H1 (cell line): ENCODE results near the gene TNRC6A. TPM values are rescaled to one million over a fixed set of nuclear protein-coding genes. Genes with fewer than 3 reads are reported as not detected.
A peak's percentile ranks its signal among the peaks of the same experiment; 100 is the strongest.

Source experiments
- CTCF ChIA-PET: fragments of 300-600 bp; sonication (Branson Sonifier 250); formaldehyde crosslinking; loops from one replicate; lab custom pipeline; 2021; ENCODE audit not compliant: partially characterized antibody; lab: Charles Lee
- POLR2A ChIA-PET: fragments of 300-600 bp; sonication (Branson Sonifier 250); formaldehyde crosslinking; loops from one replicate; lab custom pipeline; 2021; ENCODE audit warnings: inconsistent platforms; ENCODE audit not compliant: partially characterized antibody; lab: Charles Lee
- DNase-seq, 2 experiments: peaks; one replicate each; pipeline versions ENCODE4 v3.0.0 to v3.0.0-alpha.2; 2010 to 2022; ENCODE audit warnings: low spot score in 2 of 2, low read depth in 1 of 2, mixed read lengths in 1 of 2
- FAIRE-seq: peaks from 2 replicates; lab custom pipeline; 2011; peaks lifted over from hg19 to GRCh38; lab: Jason Lieb, UNC
- H2AFZ ChIP-seq: 2 replicates; pipeline ENCODE4 v1.8.1; 2012; ENCODE audit warnings: low read length, inconsistent platforms
- H2AK5ac ChIP-seq: 2 replicates; pipeline ENCODE4 v1.6.1; 2013; ENCODE audit warnings: low read depth, low read length
- H2BK120ac ChIP-seq: replicated peaks from 2 replicates; pipeline ENCODE3; 2013; ENCODE audit warnings: low read depth, low read length, inconsistent platforms
- H2BK12ac ChIP-seq: 2 replicates; pipeline ENCODE4 v1.6.1; 2013; ENCODE audit warnings: low read depth, low read length
- H2BK15ac ChIP-seq: 2 replicates; pipeline ENCODE4 v1.6.1; 2013; ENCODE audit warnings: low read length
- H2BK20ac ChIP-seq: 2 replicates; pipeline ENCODE4 v1.6.1; 2013; ENCODE audit warnings: low read length
- H2BK5ac ChIP-seq: 2 replicates; pipeline ENCODE4 v1.6.1; 2013; ENCODE audit warnings: low read depth, low read length
- H3K14ac ChIP-seq: 2 replicates; pipeline ENCODE4 v1.6.1; 2013; ENCODE audit warnings: inconsistent platforms; ENCODE audit not compliant: insufficient read length
- H3K18ac ChIP-seq: 2 replicates; pipeline ENCODE4 v1.6.1; 2013; ENCODE audit warnings: low read length; ENCODE audit errors: extremely low read depth
- H3K23ac ChIP-seq: 2 replicates; pipeline ENCODE4 v1.6.1; 2013; ENCODE audit warnings: inconsistent platforms; ENCODE audit not compliant: insufficient read length
- H3K23me2 ChIP-seq: 2 replicates; pipeline ENCODE4 v1.6.1; 2013; ENCODE audit warnings: low read depth, low read length
- H3K27ac ChIP-seq: 2 replicates; pipeline ENCODE4 v1.6.1; 2011; ENCODE audit warnings: low read depth, low read length, inconsistent platforms
- H3K27me3 ChIP-seq, 4 experiments: replicated peaks in 1 of 4; 1 replicate in 1 of 4; 2 replicates in 3 of 4; pipeline versions ENCODE4 v1.6.1 to v1.8.1; 2011 to 2013; ENCODE audit warnings: low read length in 3 of 4, mild to moderate bottlenecking in 3 of 4, inconsistent platforms in 2 of 4, mixed read lengths in 2 of 4, moderate library complexity in 1 of 4; ENCODE audit not compliant: control insufficient read depth in 3 of 4, insufficient read depth in 3 of 4; ENCODE audit errors: extremely low read depth in 1 of 4
- H3K36me3 ChIP-seq, 4 experiments: 2 replicates each; pipeline versions ENCODE4 v1.6.1 to v1.8.1; 2011 to 2013; ENCODE audit warnings: mild to moderate bottlenecking in 4 of 4, low read length in 3 of 4, moderate library complexity in 2 of 4, control low read depth in 1 of 4, inconsistent platforms in 1 of 4; ENCODE audit not compliant: insufficient read depth in 4 of 4, control insufficient read depth in 2 of 4
- H3K4ac ChIP-seq: replicated peaks from 2 replicates; pipeline ENCODE3; 2013; ENCODE audit warnings: low read length, low read depth, mixed read lengths, inconsistent platforms; ENCODE audit not compliant: insufficient read length
- H3K4me1 ChIP-seq, 4 experiments: replicated peaks in 1 of 4; 1 replicate in 1 of 4; 2 replicates in 3 of 4; pipeline versions ENCODE4 v1.6.1 to v1.8.1; 2011 to 2013; ENCODE audit warnings: low read length in 3 of 4, inconsistent platforms in 2 of 4, mixed read lengths in 1 of 4; ENCODE audit not compliant: insufficient read depth in 4 of 4, control insufficient read depth in 3 of 4
- H3K4me2 ChIP-seq, 2 experiments: 2 replicates each; pipeline versions ENCODE4 v1.6.1 to v1.8.1; 2011 to 2013; ENCODE audit warnings: low read depth in 2 of 2, low read length in 2 of 2, control low read depth in 1 of 2, inconsistent platforms in 1 of 2, mild to moderate bottlenecking in 1 of 2; ENCODE audit not compliant: insufficient read depth in 1 of 2
- H3K4me3 ChIP-seq, 4 experiments: fragments of 200-600, 300-600 bp in 1 of 4; sonication (generic), shearing (Covaris generic), sonication (Bioruptor Twin) in 1 of 4; 2 replicates each; pipeline versions ENCODE4 v1.5.1 to v1.8.1; 2011 to 2016; ENCODE audit warnings: low read length in 4 of 4, low read depth in 3 of 4, control low read depth in 2 of 4, inconsistent platforms in 2 of 4, mild to moderate bottlenecking in 2 of 4, mixed read lengths in 1 of 4, moderate library complexity in 1 of 4; ENCODE audit not compliant: insufficient read depth in 2 of 4; ENCODE audit errors: extremely low read depth in 1 of 4
- H3K56ac ChIP-seq: replicated peaks from 2 replicates; pipeline ENCODE3; 2013; ENCODE audit warnings: low read depth, mild to moderate bottlenecking, mixed read lengths, low read length, inconsistent platforms; ENCODE audit not compliant: insufficient read length
- H3K79me1 ChIP-seq: 2 replicates; pipeline ENCODE4 v1.6.1; 2013; ENCODE audit warnings: low read depth, low read length, control low read depth
- H3K79me2 ChIP-seq, 2 experiments: 2 replicates each; pipeline versions ENCODE4 v1.6.1 to v1.8.1; 2012 to 2013; ENCODE audit warnings: low read length in 2 of 2, mild to moderate bottlenecking in 2 of 2, inconsistent platforms in 1 of 2; ENCODE audit not compliant: insufficient read depth in 2 of 2, control insufficient read depth in 1 of 2
- H3K9ac ChIP-seq, 4 experiments: replicated peaks in 1 of 4; 1 replicate in 1 of 4; 2 replicates in 3 of 4; pipeline versions ENCODE4 v1.6.1 to v1.8.1; 2011 to 2013; ENCODE audit warnings: low read depth in 3 of 4, low read length in 3 of 4, control low read depth in 2 of 4, mild to moderate bottlenecking in 2 of 4, moderate library complexity in 2 of 4, inconsistent platforms in 1 of 4; ENCODE audit errors: extremely low read depth in 1 of 4
- H3K9me3 ChIP-seq, 2 experiments: 2 replicates each; pipeline versions ENCODE4 v1.6.1 to v1.8.1; 2012 to 2013; ENCODE audit warnings: mild to moderate bottlenecking in 2 of 2, moderate library complexity in 2 of 2, control low read depth in 1 of 2, inconsistent platforms in 1 of 2, low read depth in 1 of 2, low read length in 1 of 2, mixed read lengths in 1 of 2; ENCODE audit not compliant: insufficient read depth in 2 of 2
- H4K20me1 ChIP-seq, 2 experiments: replicated peaks in 1 of 2; 2 replicates each; pipeline versions ENCODE3 to v1.8.1; 2011 to 2013; ENCODE audit warnings: inconsistent platforms in 2 of 2, low read length in 2 of 2, mild to moderate bottlenecking in 1 of 2; ENCODE audit not compliant: insufficient read depth in 2 of 2, control insufficient read depth in 1 of 2
- H4K5ac ChIP-seq: 2 replicates; pipeline ENCODE4 v1.6.1; 2013; ENCODE audit warnings: low read length, low read depth, mixed read lengths, inconsistent platforms; ENCODE audit not compliant: insufficient read length
- H4K8ac ChIP-seq: 2 replicates; pipeline ENCODE4 v1.8.0; 2013; ENCODE audit warnings: mild to moderate bottlenecking, moderate library complexity, low read length, inconsistent platforms; ENCODE audit not compliant: insufficient read depth; ENCODE audit errors: extremely low read depth
- H4K91ac ChIP-seq: replicated peaks from 2 replicates; pipeline ENCODE3; 2013; ENCODE audit warnings: low read length, mixed read lengths, inconsistent platforms; ENCODE audit not compliant: insufficient read length
- CHD1 ChIP-seq: IDR thresholded peaks from 2 replicates; pipeline ENCODE4 v1.6.1; 2012; ENCODE audit warnings: low read depth, low read length, improper control_type of control experiment
- KDM1A ChIP-seq: fragments of 200-600, 300-600 bp; sonication (generic); IDR thresholded peaks from 2 replicates; pipeline ENCODE4 v1.7.1; 2016; ENCODE audit warnings: mild to moderate bottlenecking, low read length, borderline replicate concordance
- KDM5A ChIP-seq: fragments of 200-600 bp; IDR thresholded peaks from 2 replicates; pipeline ENCODE4 v1.7.1; 2012; ENCODE audit warnings: mild to moderate bottlenecking, low read length, inconsistent platforms, mixed read lengths
- POLR2AphosphoS5 ChIP-seq: IDR thresholded peaks from 2 replicates; pipeline ENCODE4 v1.6.1; 2011; ENCODE audit warnings: low read depth, low read length
- RFX5 ChIP-seq: IDR thresholded peaks from 2 replicates; pipeline ENCODE4 v1.6.1; 2011; ENCODE audit warnings: low read depth, low read length, improper control_type of control experiment, borderline replicate concordance
- SIN3A ChIP-seq, 2 experiments: IDR thresholded peaks in 1 of 2; conservative IDR thresholded peaks in 1 of 2; 2 replicates each; pipeline ENCODE4 v1.6.1; 2011 to 2012; ENCODE audit warnings: low read length in 2 of 2, improper control_type of control experiment in 1 of 2, low read depth in 1 of 2, mild to moderate bottlenecking in 1 of 2
- YY1 ChIP-seq: IDR thresholded peaks from 2 replicates; pipeline ENCODE4 v1.6.1; 2011; ENCODE audit warnings: low read depth, mild to moderate bottlenecking, low read length
- WGBS, 2 experiments: shearing (Covaris generic) in 1 of 2; methylation state at CpG; one replicate each; pipeline versions ENCODE4 v1.1.6 to v1.1.7; 2013 to 2015; ENCODE audit warnings: low lambda C conversion rate in 2 of 2, mixed read lengths in 2 of 2, inconsistent platforms in 1 of 2, low coverage in 1 of 2, missing lambda C conversion rate in 1 of 2; ENCODE audit not compliant: insufficient replicate concordance in 2 of 2, insufficient coverage in 1 of 2, insufficient read length in 1 of 2; ENCODE audit errors: extremely low coverage in 1 of 2, missing lambda C conversion rate in 1 of 2; 5-methylcytosine and 5-hydroxymethylcytosine counted together
- polyA plus RNA-seq, 7 experiments: library from polyadenylated mRNA; depleted of rRNA in 3 of 7; stranded (reverse) in 5 of 7; unstranded in 2 of 7; fragments of >200 nt in 5 of 7; fragments of 200-250 nt in 2 of 7; gene quantifications; 1 replicate in 5 of 7; 2 replicates in 1 of 7; 4 replicates in 1 of 7; pipeline versions ENCODE4 v1.2.1 to v1.2.3, GENCODE V29; 2011 to 2013; ENCODE audit warnings: missing spikeins in 2 of 7, mixed read lengths in 2 of 7
- total RNA-seq: library from RNA; stranded (reverse); fragmentation: NEBNext Ultra II Directional; extraction: Animal tissue kit (Norgen Biotek cat#: 25700); gene quantifications from 2 replicates; pipeline ENCODE4 v1.2.1, GENCODE V29; 2021

TNRC6A gene
- total and polyA plus RNA-seq, 2 of the 8 experiments (the other 6 are each of a cell fraction or from before 2014, with no cell fraction given) = 67.6 to 103 TPM

DNA sequence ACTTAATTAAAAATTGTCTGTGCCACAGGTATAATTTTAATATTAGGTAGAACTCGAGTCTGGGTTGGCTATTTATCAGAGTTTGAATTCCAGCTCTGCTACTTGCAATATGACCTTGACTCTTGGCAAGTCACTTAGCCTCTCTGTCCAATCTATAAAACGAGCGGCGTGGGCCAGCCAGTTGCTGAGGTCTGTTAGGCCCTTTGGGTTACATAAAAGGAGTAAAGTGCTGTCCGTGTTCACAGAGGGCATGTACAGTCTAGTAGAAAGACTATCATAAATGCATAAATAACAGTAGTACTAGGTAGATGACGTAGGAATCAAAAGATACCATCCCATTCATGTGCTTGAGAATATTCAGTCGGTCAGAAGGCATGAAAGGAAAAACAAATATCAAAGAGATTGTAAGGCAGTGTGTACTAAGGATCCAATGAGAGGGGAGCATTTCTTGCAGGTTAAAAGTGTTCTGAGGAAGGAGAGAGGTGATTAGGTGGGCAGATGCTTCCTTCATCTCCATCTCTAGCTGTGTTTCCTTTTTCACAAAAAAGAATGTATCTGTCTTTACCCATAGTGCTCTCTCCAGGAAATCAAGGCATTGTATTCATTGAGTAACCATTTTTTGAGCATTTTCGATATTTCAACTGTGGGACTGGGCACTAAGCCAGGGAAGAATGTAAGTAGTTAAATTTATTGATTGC is 2.4 kb downstream of the TNRC6A start:
- Histone ChIP-seq H3K9ac (peak overlapping the region in 1 of 4 experiments; percentile 39; a peak in 1 of 7 replicates), H4K8ac (no peak overlapping the region), H3K56ac (no peak overlapping the region), H2AFZ (no peak overlapping the region), H3K36me3 (peaks cover 0 to 43% (median 5%) of the 10 kb centered on the region in 4 experiments; a peak in 4 of 8 replicates), H3K79me2 (peaks cover 40 to 74% of the 10 kb centered on the region in 2 experiments), H3K4me2 (peak overlapping the region; percentile 63 to 87), H3K4ac (no peak overlapping the region), H2BK5ac (peak overlapping the region; percentile 8; the same call in 1 of the 2 replicates), H4K20me1 (peaks cover 10 to 18% of the 10 kb centered on the region in 2 experiments), H2BK12ac (no peak overlapping the region; the same call in 1 of the 2 replicates), H4K91ac (peak overlapping the region; percentile 2), H2AK5ac (no peak overlapping the region), H2BK120ac (no peak overlapping the region), H2BK15ac (no peak overlapping the region), H2BK20ac (no peak overlapping the region), H3K79me1 (no peaks in the 10 kb centered on the region), H3K27me3 (no peaks in the 10 kb centered on the region), H3K4me1 (peaks cover 0 to 22% (median 17%) of the 10 kb centered on the region in 4 experiments; a peak in 5 of 7 replicates), H3K23ac (peak overlapping the region; percentile 93), H3K23me2 (no peaks in the 10 kb centered on the region), H3K14ac (peak overlapping the region; percentile 40), H3K9me3 (no peaks in the 10 kb centered on the region), H3K27ac (no peak overlapping the region), H3K4me3 (peak overlapping the region; percentile 18 to 100 (median 62); a peak in 6 of 8 replicates), H3K18ac (no peak overlapping the region; the same call in 1 of the 2 replicates), H4K5ac (peak overlapping the region; percentile 75)
- CTCF ChIA-PET = interaction anchor here (1.6 kb wide), 1 partner anchor 30 kb away, joined by 4 read pairs; no protein-coding TSS in a partner anchor
- DNase-seq (no peak), FAIRE-seq (no peak)
- TF ChIP-seq RFX5 (no peak), KDM5A (no peak), KDM1A (no peak), SIN3A (conservative IDR thresholded peaks at IDR 0.05 in 1 of 2, IDR thresholded peaks at IDR 0.05 in 1 of 2; ENCODE audit: low read depth in 1 of 2, low read length in 2 of 2) (no peak), POLR2AphosphoS5 (peak; percentile 42; the same call in 1 of the 2 replicates), YY1 (no peak), CHD1 (no peak)
- WGBS, 2 experiments = 60% methylated on average over 8 of the region's 8 CpGs; no CpG with 5 or more reads in 1 of the 2 experiments
- POLR2A ChIA-PET = interaction anchor here (1.0 to 6.7 kb wide), 7 partner anchors 8 to 49 kb away, joined by 3 to 71 read pairs (median 3); no protein-coding TSS in a partner anchor
